ENCODE measurements around the gene PRUNE2.
"Not testable (repeated sequence)": the region's sequence is repeated elsewhere in the genome, so short reads cannot be mapped to it uniquely, and the experiment has no call there.

Gene PRUNE2

GRCh38 chr9:76905791-76906646 lies at the start of gene PRUNE2:
Gene PRUNE2 (minus strand): TSS chr9:76906114. CDS start chr9:76905963, 151 bp downstream.
- Histone ChIP-seq H3K9me3 (ENCODE audit: control insufficient read depth, low read length) (no peaks in the 10 kb centered on the region), H3K4me3 (ENCODE audit: low read length) (peak within 1 kb of the TSS; percentile 94), H3K9ac (ENCODE audit: low read length) (peak within 1 kb of the TSS; percentile 89), H3K36me3 (ENCODE audit: control insufficient read depth, insufficient read depth, low read length, severe bottlenecking) (peaks cover 4% of the 10 kb centered on the region), H3K27me3 (replicated peaks; ENCODE audit: control insufficient read depth, insufficient read depth, low read length) (no peaks in the 10 kb centered on the region), H3K4me1 (ENCODE audit: control insufficient read depth, insufficient read depth, low read length) (peaks cover 25% of the 10 kb centered on the region)
- DNase-seq (ENCODE audit: low read depth): peak; percentile 94

GRCh38 chr9:76955406-76955805 lies 49.5 kb upstream of the PRUNE2 start:
- not testable (repeated sequence) for H3K9me3 ChIP-seq (ENCODE audit: control insufficient read depth, low read length); DNase-seq (ENCODE audit: low read depth); H3K36me3 ChIP-seq (ENCODE audit: control insufficient read depth, insufficient read depth, low read length, severe bottlenecking); H3K9ac ChIP-seq (ENCODE audit: low read length); H3K4me3 ChIP-seq (ENCODE audit: low read length); H3K4me1 ChIP-seq (ENCODE audit: control insufficient read depth, insufficient read depth, low read length); H3K27me3 ChIP-seq (replicated peaks; ENCODE audit: control insufficient read depth, insufficient read depth, low read length)

- H3K9ac ChIP-seq (ENCODE audit: low read length): no peak overlapping the region
- no peaks in the 10 kb centered on the region for H3K9me3 ChIP-seq (ENCODE audit: control insufficient read depth, low read length)
- no peak overlapping the region for H3K4me3 ChIP-seq (ENCODE audit: low read length)
- H3K36me3 ChIP-seq (ENCODE audit: control insufficient read depth, insufficient read depth, low read length, severe bottlenecking): no peaks in the 10 kb centered on the region
- no peaks in the 10 kb centered on the region for H3K4me1 ChIP-seq (ENCODE audit: control insufficient read depth, insufficient read depth, low read length)
- no peak for DNase-seq (ENCODE audit: low read depth)
- no peaks in the 10 kb centered on the region for H3K27me3 ChIP-seq (replicated peaks; ENCODE audit: control insufficient read depth, insufficient read depth, low read length)
Observed at GRCh38 chr9:76949865-76950264, 44.0 kb upstream of the PRUNE2 start.

GRCh38 chr9:76944011-76944410 lies 38.1 kb upstream of the PRUNE2 start:
- H3K4me3 ChIP-seq (ENCODE audit: low read length): no peak overlapping the region
- DNase-seq (ENCODE audit: low read depth): no peak
- no peak overlapping the region for H3K9ac ChIP-seq (ENCODE audit: low read length)
- no peaks in the 10 kb centered on the region for H3K4me1 ChIP-seq (ENCODE audit: control insufficient read depth, insufficient read depth, low read length)
- H3K27me3 ChIP-seq (replicated peaks; ENCODE audit: control insufficient read depth, insufficient read depth, low read length): no peaks in the 10 kb centered on the region
- H3K9me3 ChIP-seq (ENCODE audit: control insufficient read depth, low read length): no peaks in the 10 kb centered on the region
- H3K36me3 ChIP-seq (ENCODE audit: control insufficient read depth, insufficient read depth, low read length, severe bottlenecking): no peaks in the 10 kb centered on the region

- no peaks in the 10 kb centered on the region for H3K9me3 ChIP-seq (ENCODE audit: control insufficient read depth, low read length)
- DNase-seq (ENCODE audit: low read depth): no peak
- no peaks in the 10 kb centered on the region for H3K27me3 ChIP-seq (replicated peaks; ENCODE audit: control insufficient read depth, insufficient read depth, low read length)
Observed at GRCh38 chr9:76943054-76943453, 37.1 kb upstream of the PRUNE2 start.

GRCh38 chr9:76932757-76933156 lies 26.8 kb upstream of the PRUNE2 start:
- no peaks in the 10 kb centered on the region for H3K27me3 ChIP-seq (replicated peaks; ENCODE audit: control insufficient read depth, insufficient read depth, low read length)
- DNase-seq (ENCODE audit: low read depth): peak; percentile 66

More at GRCh38 chr9:76943054-76943453, 37.1 kb upstream of the PRUNE2 start:
- H3K36me3 ChIP-seq (ENCODE audit: control insufficient read depth, insufficient read depth, low read length, severe bottlenecking): no peaks in the 10 kb centered on the region
- H3K4me1 ChIP-seq (ENCODE audit: control insufficient read depth, insufficient read depth, low read length): no peaks in the 10 kb centered on the region
- H3K9ac ChIP-seq (ENCODE audit: low read length): no peak overlapping the region
- H3K4me3 ChIP-seq (ENCODE audit: low read length): no peak overlapping the region

GRCh38 chr9:76932265-76932664 lies 26.4 kb upstream of the PRUNE2 start:
- Histone ChIP-seq H3K27me3 (replicated peaks; ENCODE audit: control insufficient read depth, insufficient read depth, low read length) (no peaks in the 10 kb centered on the region), H3K4me3 (ENCODE audit: low read length) (no peak overlapping the region), H3K9me3 (ENCODE audit: control insufficient read depth, low read length) (no peaks in the 10 kb centered on the region), H3K9ac (ENCODE audit: low read length) (no peak overlapping the region), H3K36me3 (ENCODE audit: control insufficient read depth, insufficient read depth, low read length, severe bottlenecking) (no peaks in the 10 kb centered on the region), H3K4me1 (ENCODE audit: control insufficient read depth, insufficient read depth, low read length) (peaks cover 20% of the 10 kb centered on the region)
- DNase-seq (ENCODE audit: low read depth): no peak

More at GRCh38 chr9:76932757-76933156, 26.8 kb upstream of the PRUNE2 start:
- no peak overlapping the region for H3K4me3 ChIP-seq (ENCODE audit: low read length)
- peaks cover 15% of the 10 kb centered on the region for H3K4me1 ChIP-seq (ENCODE audit: control insufficient read depth, insufficient read depth, low read length)
- no peaks in the 10 kb centered on the region for H3K9me3 ChIP-seq (ENCODE audit: control insufficient read depth, low read length)
- no peak overlapping the region for H3K9ac ChIP-seq (ENCODE audit: low read length)
- H3K36me3 ChIP-seq (ENCODE audit: control insufficient read depth, insufficient read depth, low read length, severe bottlenecking): no peaks in the 10 kb centered on the region

GRCh38 chr9:76927540-76928240 lies 21.8 kb upstream of the PRUNE2 start:
- Histone ChIP-seq H3K9ac (ENCODE audit: low read length) (no peak overlapping the region), H3K36me3 (ENCODE audit: control insufficient read depth, insufficient read depth, low read length, severe bottlenecking) (no peaks in the 10 kb centered on the region), H3K9me3 (ENCODE audit: control insufficient read depth, low read length) (peaks cover 9% of the 10 kb centered on the region), H3K4me3 (ENCODE audit: low read length) (no peak overlapping the region), H3K4me1 (ENCODE audit: control insufficient read depth, insufficient read depth, low read length) (peaks cover 22% of the 10 kb centered on the region), H3K27me3 (replicated peaks; ENCODE audit: control insufficient read depth, insufficient read depth, low read length) (no peaks in the 10 kb centered on the region)
- DNase-seq (ENCODE audit: low read depth): no peak

GRCh38 chr9:76926846-76927245 lies 20.9 kb upstream of the PRUNE2 start:
- H3K4me3 ChIP-seq (ENCODE audit: low read length): no peak overlapping the region
- H3K27me3 ChIP-seq (replicated peaks; ENCODE audit: control insufficient read depth, insufficient read depth, low read length): no peaks in the 10 kb centered on the region
- H3K9me3 ChIP-seq (ENCODE audit: control insufficient read depth, low read length): peaks cover 9% of the 10 kb centered on the region
- peaks cover 14% of the 10 kb centered on the region for H3K4me1 ChIP-seq (ENCODE audit: control insufficient read depth, insufficient read depth, low read length)
- DNase-seq (ENCODE audit: low read depth): no peak
- H3K9ac ChIP-seq (ENCODE audit: low read length): peak overlapping the region; percentile 58
- no peaks in the 10 kb centered on the region for H3K36me3 ChIP-seq (ENCODE audit: control insufficient read depth, insufficient read depth, low read length, severe bottlenecking)

- H3K9me3 ChIP-seq (ENCODE audit: control insufficient read depth, low read length): peaks cover 9% of the 10 kb centered on the region
- peak; percentile 80 for DNase-seq (ENCODE audit: low read depth)
- H3K36me3 ChIP-seq (ENCODE audit: control insufficient read depth, insufficient read depth, low read length, severe bottlenecking): no peaks in the 10 kb centered on the region
- H3K4me3 ChIP-seq (ENCODE audit: low read length): no peak overlapping the region
- H3K4me1 ChIP-seq (ENCODE audit: control insufficient read depth, insufficient read depth, low read length): peaks cover 14% of the 10 kb centered on the region
- no peak overlapping the region for H3K9ac ChIP-seq (ENCODE audit: low read length)
- H3K27me3 ChIP-seq (replicated peaks; ENCODE audit: control insufficient read depth, insufficient read depth, low read length): no peaks in the 10 kb centered on the region
Observed at GRCh38 chr9:76926324-76926741, 20.4 kb upstream of the PRUNE2 start.

- peaks cover 9% of the 10 kb centered on the region for H3K9me3 ChIP-seq (ENCODE audit: control insufficient read depth, low read length)
- peak; percentile 29 for DNase-seq (ENCODE audit: low read depth)
- peaks cover 18% of the 10 kb centered on the region for H3K4me1 ChIP-seq (ENCODE audit: control insufficient read depth, insufficient read depth, low read length)
- H3K9ac ChIP-seq (ENCODE audit: low read length): no peak overlapping the region
- H3K36me3 ChIP-seq (ENCODE audit: control insufficient read depth, insufficient read depth, low read length, severe bottlenecking): no peaks in the 10 kb centered on the region
- H3K27me3 ChIP-seq (replicated peaks; ENCODE audit: control insufficient read depth, insufficient read depth, low read length): no peaks in the 10 kb centered on the region
- H3K4me3 ChIP-seq (ENCODE audit: low read length): no peak overlapping the region
Observed at GRCh38 chr9:76921165-76921564, 15.3 kb upstream of the PRUNE2 start.
